CD14-positive monocyte (primary cell): ENCODE measurements around the gene ATP10D. TPM values are rescaled to one million over a fixed set of nuclear protein-coding genes. Genes with fewer than 3 reads are reported as not detected.

ENCODE experiments used
- DNase-seq, 3 donors: peaks; one replicate each; pipeline ENCODE4 v3.0.0-alpha.2; 2011 to 2022
- H2AFZ ChIP-seq: 2 replicates; pipeline ENCODE4 v1.6.0; 2012; ENCODE audit warnings: mild to moderate bottlenecking, low read depth, low read length, inconsistent platforms; ENCODE audit not compliant: insufficient read depth, poor library complexity, severe bottlenecking
- H3K27ac ChIP-seq, 2 donors: 1 replicate in 1 of 2; 2 replicates in 1 of 2; pipeline ENCODE4 v1.5.1; 2012 to 2013; ENCODE audit warnings: low read length in 2 of 2, control low read depth in 1 of 2, inconsistent platforms in 1 of 2, low read depth in 1 of 2, mild to moderate bottlenecking in 1 of 2
- H3K27me3 ChIP-seq, 2 donors: one replicate each; pipeline versions ENCODE4 v1.6.0 to v1.6.1; 2011 to 2013; ENCODE audit warnings: low read length in 2 of 2; ENCODE audit not compliant: control insufficient read depth in 2 of 2, insufficient read depth in 2 of 2
- H3K36me3 ChIP-seq, 2 donors: replicated peaks in 1 of 2; 1 replicate in 1 of 2; 2 replicates in 1 of 2; pipeline versions ENCODE4 v1.5.1 to v1.6.1; 2012 to 2013; ENCODE audit warnings: low read length in 2 of 2, control low read depth in 1 of 2, inconsistent platforms in 1 of 2, mild to moderate bottlenecking in 1 of 2; ENCODE audit not compliant: insufficient read depth in 2 of 2, control insufficient read depth in 1 of 2
- H3K4me1 ChIP-seq, 2 donors: 1 replicate in 1 of 2; 2 replicates in 1 of 2; pipeline versions ENCODE4 v1.5.1 to v1.6.1; 2012 to 2013; ENCODE audit warnings: low read length in 2 of 2, control low read depth in 1 of 2, inconsistent platforms in 1 of 2, mild to moderate bottlenecking in 1 of 2, moderate library complexity in 1 of 2; ENCODE audit not compliant: insufficient read depth in 2 of 2, control insufficient read depth in 1 of 2
- H3K4me2 ChIP-seq: replicated peaks from 2 replicates; pipeline ENCODE3; 2012; ENCODE audit warnings: low read length, moderate library complexity, mild to moderate bottlenecking; ENCODE audit not compliant: poor library complexity, severe bottlenecking; ENCODE audit errors: extremely low read depth
- H3K4me3 ChIP-seq, 3 experiments: fragments of 200-600 bp in 1 of 3; sonication (generic) in 1 of 3; replicated peaks in 1 of 3; 1 replicate in 2 of 3; 2 replicates in 1 of 3; pipeline ENCODE4 v1.5.1; 2011 to 2013; ENCODE audit warnings: low read length in 3 of 3, mild to moderate bottlenecking in 3 of 3, control low read depth in 2 of 3, low read depth in 2 of 3, inconsistent platforms in 1 of 3, moderate library complexity in 1 of 3
- H3K79me2 ChIP-seq: 2 replicates; pipeline ENCODE4 v1.6.0; 2012; ENCODE audit warnings: mild to moderate bottlenecking, control low read depth, inconsistent platforms, low read length, moderate library complexity; ENCODE audit not compliant: insufficient read depth
- H3K9ac ChIP-seq: 2 replicates; pipeline ENCODE4 v1.6.0; 2017; ENCODE audit warnings: low read length, mild to moderate bottlenecking; ENCODE audit not compliant: insufficient read depth, poor library complexity, severe bottlenecking
- H3K9me3 ChIP-seq, 2 donors: replicated peaks in 1 of 2; 1 replicate in 1 of 2; 2 replicates in 1 of 2; pipeline versions ENCODE4 v1.5.1 to v1.6.1; 2012 to 2013; ENCODE audit warnings: low read length in 2 of 2, control low read depth in 1 of 2; ENCODE audit not compliant: control insufficient read depth in 1 of 2, insufficient read depth in 1 of 2
- H4K20me1 ChIP-seq: 2 replicates; pipeline ENCODE4 v1.6.0; 2012; ENCODE audit warnings: mild to moderate bottlenecking, low read length, control low read depth, moderate library complexity; ENCODE audit not compliant: insufficient read depth
- H3K27ac Mint-ChIP-seq, 7 donors: one replicate each; pipeline ENCODE4 v1.8.0; 2020; ENCODE audit warnings: mild to moderate bottlenecking in 7 of 7, mixed read lengths in 7 of 7, moderate library complexity in 6 of 7, inconsistent platforms in 2 of 7
- H3K27me3 Mint-ChIP-seq, 3 donors: one replicate each; pipeline ENCODE4 v1.8.0; 2021 to 2022; ENCODE audit warnings: low read depth in 3 of 3, mild to moderate bottlenecking in 3 of 3, mixed read lengths in 3 of 3, moderate library complexity in 3 of 3, inconsistent platforms in 1 of 3
- H3K36me3 Mint-ChIP-seq, 2 donors: one replicate each; pipeline ENCODE4 v1.8.0; 2020; ENCODE audit warnings: mixed read lengths in 2 of 2, inconsistent platforms in 1 of 2, mild to moderate bottlenecking in 1 of 2
- H3K4me1 Mint-ChIP-seq: one replicate; pipeline ENCODE4 v1.8.0; 2020; ENCODE audit warnings: mild to moderate bottlenecking, mixed read lengths
- H3K4me3 Mint-ChIP-seq, 2 donors: one replicate each; pipeline ENCODE4 v1.8.0; 2020; ENCODE audit warnings: mild to moderate bottlenecking in 2 of 2, mixed read lengths in 2 of 2, moderate library complexity in 1 of 2
- H3K9me3 Mint-ChIP-seq, 7 donors: one replicate each; pipeline ENCODE4 v1.8.0; 2020 to 2022; ENCODE audit warnings: mixed read lengths in 7 of 7, mild to moderate bottlenecking in 6 of 7, moderate library complexity in 6 of 7, inconsistent platforms in 2 of 7
- CTCF ChIP-seq: fragments of 200-600 bp; IDR thresholded peaks from one replicate; pipeline ENCODE4 v1.8.0; 2022; ENCODE audit warnings: antibody characterized with exemption, mild to moderate bottlenecking
- WGBS: methylation state at CpG from one replicate; pipeline ENCODE4 v1.1.5; 2013; ENCODE audit warnings: missing lambda C conversion rate; ENCODE audit not compliant: insufficient coverage; 5-methylcytosine and 5-hydroxymethylcytosine counted together
- intact Hi-C, 2 donors: fragments of 100-400 bp; cut with micrococcal nuclease; formaldehyde crosslinking; loops; one replicate each; pipeline versions ENCODE4 v1.15.0 to v1.15.1; 2023
- polyA plus RNA-seq, 3 donors: library from polyadenylated mRNA; depleted of rRNA in 1 of 3; unstranded in 2 of 3; stranded (reverse) in 1 of 3; fragments of 300-500 nt in 2 of 3; fragments of >200 nt in 1 of 3; fragmentation: Illumina TruSeq in 2 of 3; gene quantifications; 1 replicate in 2 of 3; 2 replicates in 1 of 3; pipeline ENCODE4 v1.2.3, GENCODE V29; 2012 to 2021

Gene ATP10D
- polyA plus RNA-seq, 3 donors, result 8.4 to 16.9 (median 14.1) TPM

GRCh38 chr4:47498899-47499298 lies 13.8 kb downstream of the ATP10D start:
- Mint-ChIP-seq H3K27ac (no peak overlapping the region), H3K36me3 (peaks cover 8 to 12% of the 10 kb centered on the region in 2 donors), H3K27me3 (no peaks in the 10 kb centered on the region), H3K9me3 (peaks cover 0 to 5% (median 0%) of the 10 kb centered on the region in 7 donors), H3K4me1 (peaks cover 5% of the 10 kb centered on the region), H3K4me3 (no peak overlapping the region)
- no peak for TF ChIP-seq CTCF
- Histone ChIP-seq H3K4me3 (peak overlapping the region in 1 of 3 experiments; percentile 59), H3K27ac (peak overlapping the region in 1 of 2 donors; percentile 77), H3K27me3 (no peaks in the 10 kb centered on the region), H2AFZ (no peak overlapping the region), H3K4me1 (peaks cover 23 to 24% of the 10 kb centered on the region in 2 donors), H3K9me3 (no peaks in the 10 kb centered on the region), H3K79me2 (peaks cover 36% of the 10 kb centered on the region), H3K4me2 (no peak overlapping the region), H4K20me1 (peaks cover 2% of the 10 kb centered on the region), H3K9ac (no peak overlapping the region), H3K36me3 (no peaks in the 10 kb centered on the region)
- intact Hi-C loops, result no loop called here
- WGBS, result 85% methylated on average over 2 of the region's 6 CpGs
- DNase-seq, result no peak

GRCh38 chr4:47499700-47500099 lies 14.6 kb downstream of the ATP10D start:
- Mint-ChIP-seq H3K27ac (no peak overlapping the region), H3K36me3 (peaks cover 8 to 17% of the 10 kb centered on the region in 2 donors), H3K27me3 (no peaks in the 10 kb centered on the region), H3K4me1 (peaks cover 5% of the 10 kb centered on the region), H3K9me3 (peaks cover 0 to 5% (median 0%) of the 10 kb centered on the region in 7 donors), H3K4me3 (no peak overlapping the region)
- WGBS, result no CpG with 5 or more reads among the region's 2 CpGs
- H3K9ac ChIP-seq, result no peak overlapping the region
- H4K20me1 ChIP-seq, result no peaks in the 10 kb centered on the region
- peak overlapping the region; percentile 65 for H3K4me2 ChIP-seq
- peak in 1 of 3 donors; percentile 32 for DNase-seq
- peak overlapping the region in 1 of 2 donors; percentile 77 for H3K27ac ChIP-seq
- H3K27me3 ChIP-seq, result no peaks in the 10 kb centered on the region
- H3K9me3 ChIP-seq, result no peaks in the 10 kb centered on the region
- H2AFZ ChIP-seq, result peak overlapping the region; percentile 50
- no peak for TF ChIP-seq CTCF
- peaks cover 0 to 5% of the 10 kb centered on the region in 2 donors for H3K36me3 ChIP-seq
- H3K4me1 ChIP-seq, result peaks cover 23 to 24% of the 10 kb centered on the region in 2 donors
- peaks cover 30% of the 10 kb centered on the region for H3K79me2 ChIP-seq
- peak overlapping the region; percentile 2 to 59 (median 21) for H3K4me3 ChIP-seq
- intact Hi-C loops, result no loop called here
